ENCODE measurements around the gene FUT3.

DNA sequence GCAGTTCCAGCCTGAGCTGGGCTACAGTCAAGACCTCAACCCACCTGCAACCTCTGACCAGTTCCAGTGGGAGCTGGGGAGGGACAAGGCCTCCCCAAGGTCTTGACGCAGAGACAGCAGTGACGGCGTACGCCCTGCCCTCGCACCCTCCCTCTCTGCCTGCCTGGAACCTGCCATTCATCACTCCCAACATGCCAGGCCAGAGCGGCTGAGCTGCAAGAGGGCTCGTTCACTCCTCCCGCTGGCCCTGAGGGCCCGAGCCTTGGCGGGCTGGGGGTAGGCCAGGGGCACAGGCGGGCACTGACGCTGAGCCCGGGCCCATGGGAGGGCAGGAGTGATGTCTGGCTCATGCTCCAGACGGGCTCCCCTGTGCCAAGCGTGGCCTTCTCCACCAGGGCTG, 44.2 kb upstream of the FUT3 start:
- TF ChIP-seq POLR2A (IDR thresholded peaks at IDR 0.05), result no peak
- TF ChIP-seq, protein P1, sequence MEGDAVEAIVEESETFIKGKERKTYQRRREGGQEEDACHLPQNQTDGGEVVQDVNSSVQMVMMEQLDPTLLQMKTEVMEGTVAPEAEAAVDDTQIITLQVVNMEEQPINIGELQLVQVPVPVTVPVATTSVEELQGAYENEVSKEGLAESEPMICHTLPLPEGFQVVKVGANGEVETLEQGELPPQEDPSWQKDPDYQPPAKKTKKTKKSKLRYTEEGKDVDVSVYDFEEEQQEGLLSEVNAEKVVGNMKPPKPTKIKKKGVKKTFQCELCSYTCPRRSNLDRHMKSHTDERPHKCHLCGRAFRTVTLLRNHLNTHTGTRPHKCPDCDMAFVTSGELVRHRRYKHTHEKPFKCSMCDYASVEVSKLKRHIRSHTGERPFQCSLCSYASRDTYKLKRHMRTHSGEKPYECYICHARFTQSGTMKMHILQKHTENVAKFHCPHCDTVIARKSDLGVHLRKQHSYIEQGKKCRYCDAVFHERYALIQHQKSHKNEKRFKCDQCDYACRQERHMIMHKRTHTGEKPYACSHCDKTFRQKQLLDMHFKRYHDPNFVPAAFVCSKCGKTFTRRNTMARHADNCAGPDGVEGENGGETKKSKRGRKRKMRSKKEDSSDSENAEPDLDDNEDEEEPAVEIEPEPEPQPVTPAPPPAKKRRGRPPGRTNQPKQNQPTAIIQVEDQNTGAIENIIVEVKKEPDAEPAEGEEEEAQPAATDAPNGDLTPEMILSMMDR (IDR thresholded peaks at IDR 0.05), result no peak

All from vagina (tissue), 2 donors.